ENCODE data around the gene RPS19.
"Not testable (repeated sequence)": the region's sequence is repeated elsewhere in the genome, so short reads cannot be mapped to it uniquely, and the experiment has no call there.

The RPS19 gene

GRCh38 chr19:41901707-41902360, 41.8 kb downstream of the RPS19 start:
- no peak for DNase-seq (ENCODE audit: low read depth)

GRCh38 chr19:41902594-41902993, 42.5 kb downstream of the RPS19 start:
- no peak for DNase-seq (ENCODE audit: low read depth)

GRCh38 chr19:41903193-41903953, 43.3 kb downstream of the RPS19 start:
- DNase-seq (ENCODE audit: low read depth), result no peak

GRCh38 chr19:41904118-41904870, 44.2 kb downstream of the RPS19 start:
- DNase-seq (ENCODE audit: low read depth), result no peak

GRCh38 chr19:41905273-41906002, 45.4 kb downstream of the RPS19 start:
- no peak for DNase-seq (ENCODE audit: low read depth)

- no peak for DNase-seq (ENCODE audit: low read depth)
Measured at GRCh38 chr19:41906271-41906670, 46.2 kb downstream of the RPS19 start.

GRCh38 chr19:41906916-41907680, 47.0 kb downstream of the RPS19 start:
- no peak for DNase-seq (ENCODE audit: low read depth)

GRCh38 chr19:41907994-41908615, 48.0 kb downstream of the RPS19 start:
- DNase-seq (ENCODE audit: low read depth), result no peak

- no peak for DNase-seq (ENCODE audit: low read depth)
Measured at GRCh38 chr19:41908724-41909464, 48.8 kb downstream of the RPS19 start.

GRCh38 chr19:41909706-41910105, 49.7 kb downstream of the RPS19 start:
- DNase-seq (ENCODE audit: low read depth), result no peak

- no peak for DNase-seq (ENCODE audit: low read depth)
Measured at GRCh38 chr19:41910240-41910991, 50.4 kb downstream of the RPS19 start.

GRCh38 chr19:41910992-41911888, 51.2 kb downstream of the RPS19 start:
- DNase-seq (ENCODE audit: low read depth), result no peak

GRCh38 chr19:41911889-41912731, 52.1 kb downstream of the RPS19 start:
- DNase-seq (ENCODE audit: low read depth), result no peak

- no peak for DNase-seq (ENCODE audit: low read depth)
Measured at GRCh38 chr19:41912899-41913537, 53.0 kb downstream of the RPS19 start.

- DNase-seq (ENCODE audit: low read depth), result no peak
Measured at GRCh38 chr19:41913538-41914423, 53.7 kb downstream of the RPS19 start.

GRCh38 chr19:41914424-41914834, 54.4 kb downstream of the RPS19 start:
- DNase-seq (ENCODE audit: low read depth), result not testable (repeated sequence)
